Loucy (cell line): Measurements from ENCODE around the gene CD53.
"Not testable (repeated sequence)": the region's sequence is repeated elsewhere in the genome, so short reads cannot be mapped to it uniquely, and the experiment has no call there.

ENCODE experiments used
- H2AFZ ChIP-seq: fragments of 200-600 bp; sonication (generic); 2 replicates; pipeline ENCODE4 v1.6.0; 2016; ENCODE audit warnings: antibody characterized with exemption, mild to moderate bottlenecking, low read length, moderate library complexity
- H3F3A ChIP-seq: fragments of 200-600 bp; 2 replicates; pipeline ENCODE4 v1.6.0; 2016; ENCODE audit warnings: antibody characterized with exemption, low read depth, mild to moderate bottlenecking
- H3K27me3 ChIP-seq: fragments of 200-600 bp; sonication (generic); 2 replicates; pipeline ENCODE4 v1.6.1; 2014; ENCODE audit warnings: low read length, mild to moderate bottlenecking; ENCODE audit not compliant: insufficient read depth, poor library complexity, severe bottlenecking
- H3K36me3 ChIP-seq: fragments of 200-600 bp; sonication (generic); 2 replicates; pipeline ENCODE4 v1.6.1; 2016; ENCODE audit warnings: low read length; ENCODE audit not compliant: insufficient read depth
- H3K4me1 ChIP-seq: fragments of 200-600 bp; sonication (generic); 2 replicates; pipeline ENCODE4 v1.5.1; 2014; ENCODE audit warnings: low read length, mild to moderate bottlenecking; ENCODE audit not compliant: insufficient read depth, poor library complexity, severe bottlenecking
- H3K4me2 ChIP-seq: fragments of 200-600 bp; sonication (generic); 2 replicates; pipeline ENCODE4 v1.6.0; 2014; ENCODE audit warnings: antibody characterized with exemption, low read length, low read depth, mild to moderate bottlenecking; ENCODE audit not compliant: poor library complexity, severe bottlenecking
- H3K4me3 ChIP-seq: fragments of 200-600 bp; sonication (generic); 2 replicates; pipeline ENCODE4 v1.5.1; 2014; ENCODE audit warnings: low read length, mild to moderate bottlenecking, mixed read lengths; ENCODE audit not compliant: poor library complexity, severe bottlenecking
- H3K79me2 ChIP-seq: fragments of 200-600 bp; sonication (generic); 2 replicates; pipeline ENCODE4 v1.6.1; 2014; ENCODE audit warnings: low read length; ENCODE audit not compliant: insufficient read depth
- H3K9ac ChIP-seq: fragments of 200-600 bp; sonication (generic); 2 replicates; pipeline ENCODE4 v1.6.0; 2014; ENCODE audit warnings: mild to moderate bottlenecking, low read depth, low read length, moderate library complexity; ENCODE audit not compliant: poor library complexity, severe bottlenecking
- H3K9me2 ChIP-seq: fragments of 200-600 bp; sonication (generic); replicated peaks from 2 replicates; pipeline ENCODE4 v1.6.1; 2016; ENCODE audit warnings: low read depth, low read length, mixed read lengths
- H3K9me3 ChIP-seq: fragments of 200-600 bp; sonication (generic); 2 replicates; pipeline ENCODE4 v1.6.1; 2014; ENCODE audit warnings: mild to moderate bottlenecking, antibody characterized with exemption, low read length, low read depth; ENCODE audit not compliant: insufficient read depth
- H4K20me1 ChIP-seq: fragments of 200-600 bp; sonication (generic); 2 replicates; pipeline ENCODE4 v1.6.0; 2014; ENCODE audit warnings: antibody characterized with exemption, low read length, mild to moderate bottlenecking; ENCODE audit not compliant: insufficient read depth, poor library complexity, severe bottlenecking
- CTCF ChIP-seq: fragments of 200-600 bp; sonication (generic); conservative IDR thresholded peaks from 2 replicates; pipeline ENCODE4 v1.5.1; 2014; ENCODE audit warnings: mild to moderate bottlenecking, antibody characterized with exemption, low read length
- EZH2phosphoT487 ChIP-seq: fragments of 200-600 bp; IDR thresholded peaks from 2 replicates; pipeline ENCODE4 v1.6.1; 2018; ENCODE audit warnings: antibody characterized with exemption, mild to moderate bottlenecking, moderate library complexity, borderline replicate concordance

Gene CD53

GRCh38 chr1:110927484-110928075, 54.6 kb downstream of the CD53 start:
- Histone ChIP-seq H4K20me1 (no peaks in the 10 kb centered on the region), H3K9ac (no peak overlapping the region), H3K4me3 (no peak overlapping the region), H3K36me3 (no peaks in the 10 kb centered on the region), H3K27me3 (no peaks in the 10 kb centered on the region), H3K4me2 (peak overlapping the region; percentile 35), H3F3A (no peaks in the 10 kb centered on the region), H2AFZ (peak overlapping the region; percentile 82), H3K9me2 (no peaks in the 10 kb centered on the region), H3K79me2 (no peaks in the 10 kb centered on the region), H3K4me1 (peaks cover 9% of the 10 kb centered on the region), H3K9me3 (no peaks in the 10 kb centered on the region)
- TF ChIP-seq EZH2phosphoT487 = no peak
- TF ChIP-seq CTCF = no peak

- Histone ChIP-seq H3F3A (no peaks in the 10 kb centered on the region), H3K4me2 (peak overlapping the region; percentile 35), H3K4me3 (no peak overlapping the region), H3K9me2 (no peaks in the 10 kb centered on the region), H3K9ac (no peak overlapping the region), H4K20me1 (no peaks in the 10 kb centered on the region), H3K79me2 (no peaks in the 10 kb centered on the region), H3K4me1 (peaks cover 9% of the 10 kb centered on the region), H2AFZ (peak overlapping the region; percentile 82), H3K27me3 (no peaks in the 10 kb centered on the region), H3K9me3 (no peaks in the 10 kb centered on the region), H3K36me3 (no peaks in the 10 kb centered on the region)
- no peak for TF ChIP-seq CTCF
- TF ChIP-seq EZH2phosphoT487 = no peak
Observed at GRCh38 chr1:110928191-110928590, 55.2 kb downstream of the CD53 start.

- Histone ChIP-seq H3K9me3 (no peaks in the 10 kb centered on the region), H3K4me3 (no peak overlapping the region), H4K20me1 (no peaks in the 10 kb centered on the region), H3F3A (no peaks in the 10 kb centered on the region), H3K27me3 (no peaks in the 10 kb centered on the region), H3K4me1 (peaks cover 9% of the 10 kb centered on the region), H3K9ac (no peak overlapping the region), H3K79me2 (no peaks in the 10 kb centered on the region), H3K4me2 (no peak overlapping the region), H3K9me2 (no peaks in the 10 kb centered on the region), H2AFZ (no peak overlapping the region), H3K36me3 (no peaks in the 10 kb centered on the region)
- TF ChIP-seq EZH2phosphoT487 (no peak), CTCF (no peak)
Observed at GRCh38 chr1:110928904-110929303, 56.0 kb downstream of the CD53 start.

GRCh38 chr1:110931097-110931496, 58.1 kb downstream of the CD53 start:
- not testable (repeated sequence) for H3F3A ChIP-seq, H3K9ac ChIP-seq, H3K36me3 ChIP-seq, H4K20me1 ChIP-seq, H3K4me2 ChIP-seq, H3K4me1 ChIP-seq, H3K9me2 ChIP-seq, H3K9me3 ChIP-seq, H3K4me3 ChIP-seq, H3K27me3 ChIP-seq, H3K79me2 ChIP-seq, H2AFZ ChIP-seq
